Ascending aorta (tissue), 2 donors: ENCODE measurements around the gene TP53I13. TPM values are rescaled to one million over a fixed set of nuclear protein-coding genes. Genes with fewer than 3 reads are reported as not detected.

Experiments
- DNase-seq, 2 donors: peaks; one replicate each; pipeline ENCODE4 v3.0.0-alpha.2; 2019; ENCODE audit warnings: low spot score in 2 of 2
- H3K27ac ChIP-seq, 2 donors: fragments of 200-600 bp; sonication (generic); one replicate each; pipeline ENCODE4 v1.5.1; 2016 to 2017; ENCODE audit warnings: mild to moderate bottlenecking in 1 of 2
- H3K27me3 ChIP-seq: fragments of 200-600 bp; sonication (generic); one replicate; pipeline ENCODE4 v1.5.1; 2017
- H3K36me3 ChIP-seq, 2 donors: fragments of 200-600 bp; sonication (generic); one replicate each; pipeline ENCODE4 v1.5.1; 2016
- H3K4me1 ChIP-seq, 2 donors: fragments of 200-600 bp; sonication (generic); one replicate each; pipeline ENCODE4 v1.5.1; 2016 to 2017; ENCODE audit warnings: mild to moderate bottlenecking in 1 of 2
- H3K4me3 ChIP-seq, 2 donors: fragments of 200-600 bp; sonication (generic); one replicate each; pipeline ENCODE4 v1.5.1; 2016 to 2017; ENCODE audit warnings: mild to moderate bottlenecking in 1 of 2
- H3K9me3 ChIP-seq, 2 donors: fragments of 200-600 bp; sonication (generic); one replicate each; pipeline ENCODE4 v1.5.1; 2016
- CTCF ChIP-seq, 3 experiments: fragments of 200-600 bp in 2 of 3; fragments of 450-650 bp in 1 of 3; sonication (generic) in 2 of 3; IDR thresholded peaks; one replicate each; pipeline ENCODE4 v1.5.1; 2016 to 2019; ENCODE audit warnings: antibody characterized with exemption in 3 of 3, mild to moderate bottlenecking in 1 of 3, moderate library complexity in 1 of 3
- intact Hi-C: fragments of 100-400 bp; cut with DNase I; formaldehyde crosslinking; loops from one replicate; pipeline ENCODE4 v1.15.1; 2023
- total RNA-seq: library from RNA; depleted of rRNA; stranded (reverse); fragments of >200 nt; gene quantifications from one replicate; pipeline ENCODE4 v1.1.0, GENCODE V29; 2016

The TP53I13 gene
- total RNA-seq, 1 donor from 2014 or later, result 93.7 TPM

- H3K36me3 ChIP-seq, result no peaks in the 10 kb centered on the region
- no peaks in the 10 kb centered on the region for H3K27me3 ChIP-seq
- DNase-seq, result no peak
- intact Hi-C loops, result no loop called here
- H3K4me3 ChIP-seq, result no peak overlapping the region
- H3K9me3 ChIP-seq, result no peaks in the 10 kb centered on the region
- no peak overlapping the region for H3K27ac ChIP-seq
- TF ChIP-seq CTCF (IDR thresholded peaks at IDR 0.05), result no peak
- peaks cover 16 to 22% of the 10 kb centered on the region in 2 donors for H3K4me1 ChIP-seq
Measured at GRCh38 chr17:29595943-29596774, 27.7 kb downstream of the TP53I13 start.

- Histone ChIP-seq H3K27me3 (no peaks in the 10 kb centered on the region), H3K27ac (no peak overlapping the region), H3K9me3 (no peaks in the 10 kb centered on the region), H3K36me3 (no peaks in the 10 kb centered on the region), H3K4me1 (peaks cover 13 to 15% of the 10 kb centered on the region in 2 donors), H3K4me3 (no peak overlapping the region)
- intact Hi-C loops, result no loop called here
- TF ChIP-seq CTCF (IDR thresholded peaks at IDR 0.05), result no peak
- no peak for DNase-seq
Measured at GRCh38 chr17:29596811-29597210, 28.3 kb downstream of the TP53I13 start.

GRCh38 chr17:29597361-29598172, 29.1 kb downstream of the TP53I13 start:
- Histone ChIP-seq H3K9me3 (no peaks in the 10 kb centered on the region), H3K4me3 (no peak overlapping the region), H3K27ac (no peak overlapping the region), H3K4me1 (peaks cover 5 to 8% of the 10 kb centered on the region in 2 donors), H3K36me3 (no peaks in the 10 kb centered on the region), H3K27me3 (no peaks in the 10 kb centered on the region)
- no peak for TF ChIP-seq CTCF (IDR thresholded peaks at IDR 0.05)
- intact Hi-C loops, result no loop called here
- no peak for DNase-seq

GRCh38 chr17:29603109-29603674, 34.7 kb downstream of the TP53I13 start:
- no peaks in the 10 kb centered on the region for H3K27me3 ChIP-seq
- no peak overlapping the region for H3K27ac ChIP-seq
- TF ChIP-seq CTCF (IDR thresholded peaks at IDR 0.05), result no peak
- H3K36me3 ChIP-seq, result no peaks in the 10 kb centered on the region
- intact Hi-C loops, result no loop called here
- H3K9me3 ChIP-seq, result no peaks in the 10 kb centered on the region
- H3K4me3 ChIP-seq, result no peak overlapping the region
- no peaks in the 10 kb centered on the region for H3K4me1 ChIP-seq
- DNase-seq, result no peak

GRCh38 chr17:29607557-29608195, 39.2 kb downstream of the TP53I13 start:
- DNase-seq, result no peak

More at GRCh38 chr17:29607557-29608195, 39.2 kb downstream of the TP53I13 start:
- intact Hi-C loops, result no loop called here
- H3K9me3 ChIP-seq, result no peaks in the 10 kb centered on the region
- no peak overlapping the region for H3K4me3 ChIP-seq
- no peak for TF ChIP-seq CTCF (IDR thresholded peaks at IDR 0.05)
- no peaks in the 10 kb centered on the region for H3K27me3 ChIP-seq
- H3K36me3 ChIP-seq, result no peaks in the 10 kb centered on the region
- H3K4me1 ChIP-seq, result no peaks in the 10 kb centered on the region
- no peak overlapping the region for H3K27ac ChIP-seq
